ENCODE results near the gene AP4M1. TPM values are rescaled to one million over a fixed set of nuclear protein-coding genes. Genes with fewer than 3 reads are reported as not detected.

Gene AP4M1
- total and polyA plus RNA-seq, 9 of the 15 experiments (the other 6 are each of a cell fraction or from before 2014, with no cell fraction given) = 1.3 to 30.9 (median 14.1) TPM

GRCh38 chr7:100157334-100158228 is 56.1 kb downstream of the AP4M1 start (continued):
- TF ChIP-seq RNF219 (CRISPR knock-in tag; IDR thresholded peaks at IDR 0.05) (no peak), SP2 (IDR thresholded peaks at IDR 0.05; ENCODE audit: extremely low read depth, low read depth, low read length, poor library complexity, severe bottlenecking) (no peak), SMARCC2 (IDR thresholded peaks at IDR 0.05; ENCODE audit: low read depth) (peak; percentile 47; the same call in 1 of the 2 replicates), HBP1 (CRISPR knock-in tag; IDR thresholded peaks at IDR 0.05) (0 out of 2 replicates have a peak, but pooled peaks have one; percentile 26), BHLHE40 (IDR thresholded peaks at IDR 0.05; ENCODE audit: low read length) (peak; percentile 29; the same call in 1 of the 2 replicates), HNRNPL (IDR thresholded peaks at IDR 0.05; ENCODE audit: low read depth, low read length) (no peak), ZFX (CRISPR knock-in tag; IDR thresholded peaks at IDR 0.05) (no peak), RAD21 (CRISPR knock-in tag; conservative IDR thresholded peaks at IDR 0.05 in 1 of 2, IDR thresholded peaks at IDR 0.05 in 1 of 2) (peak; percentile 8 to 40; a peak in 2 of 4 replicates), PKNOX1 (IDR thresholded peaks at IDR 0.05) (peak; percentile 73), CTBP1 (IDR thresholded peaks at IDR 0.05; ENCODE audit: borderline replicate concordance) (peak; percentile 81), KDM5B (IDR thresholded peaks at IDR 0.05; ENCODE audit: insufficient replicate concordance, low read depth, low read length) (peak; percentile 46), NCOA1 (IDR thresholded peaks at IDR 0.05; ENCODE audit: low read depth) (no peak), ZNF232 (CRISPR knock-in tag; IDR thresholded peaks at IDR 0.05) (peak; percentile 90), MCM2 (IDR thresholded peaks at IDR 0.05; ENCODE audit: low read depth) (no peak), RBM39 (optimal IDR thresholded peaks at IDR 0.05; ENCODE audit: low read depth, low read length) (peak; percentile 30), NR2C2 (CRISPR knock-in tag; IDR thresholded peaks at IDR 0.05) (no peak; the same call in 1 of the 2 replicates), NR2C2 (tag; IDR thresholded peaks at IDR 0.05) (peak; percentile 62; the same call in 1 of the 2 replicates), SIN3A (IDR thresholded peaks at IDR 0.05; ENCODE audit: borderline replicate concordance in 2 of 2, control insufficient read depth in 1 of 2, low read depth in 2 of 2, low read length in 2 of 2) (peak in 1 of 2 experiments; percentile 58; a peak in 1 of 4 replicates)

All from K562 (cell line).